PFSK-1 (cell line): Measurements from ENCODE around the gene PPFIBP2.

Source experiments
- FOXP2 ChIP-seq: optimal IDR thresholded peaks from 2 replicates; pipeline ENCODE3; 2011; ENCODE audit warnings: borderline replicate concordance, control low read depth, inconsistent platforms; ENCODE audit not compliant: insufficient read depth; ENCODE audit errors: extremely low read length, extremely low read depth
- POLR2AphosphoS5 ChIP-seq: IDR thresholded peaks from 2 replicates; pipeline ENCODE4 v1.6.1; 2012; ENCODE audit warnings: low read depth, mild to moderate bottlenecking, control low read depth, low read length, moderate library complexity
- SIN3A ChIP-seq: IDR thresholded peaks from 2 replicates; pipeline ENCODE4 v1.6.1; 2012; ENCODE audit warnings: mild to moderate bottlenecking, low read length, moderate library complexity, borderline replicate concordance; ENCODE audit not compliant: insufficient read depth
- TAF1 ChIP-seq: IDR thresholded peaks from 2 replicates; pipeline ENCODE4 v1.6.1; 2012; ENCODE audit warnings: low read length, control low read depth, borderline replicate concordance; ENCODE audit not compliant: insufficient read depth
- TF ChIP-seq, protein P1 (sequence below), 2 experiments: IDR thresholded peaks; 2 replicates each; pipeline versions ENCODE4 v1.6.1 to v1.8.0; 2011 to 2012; ENCODE audit warnings: low read depth in 2 of 2, low read length in 2 of 2, control low read depth in 1 of 2, inconsistent platforms in 1 of 2, mild to moderate bottlenecking in 1 of 2, moderate library complexity in 1 of 2; ENCODE audit not compliant: insufficient read depth in 1 of 2

PPFIBP2 gene

DNA sequence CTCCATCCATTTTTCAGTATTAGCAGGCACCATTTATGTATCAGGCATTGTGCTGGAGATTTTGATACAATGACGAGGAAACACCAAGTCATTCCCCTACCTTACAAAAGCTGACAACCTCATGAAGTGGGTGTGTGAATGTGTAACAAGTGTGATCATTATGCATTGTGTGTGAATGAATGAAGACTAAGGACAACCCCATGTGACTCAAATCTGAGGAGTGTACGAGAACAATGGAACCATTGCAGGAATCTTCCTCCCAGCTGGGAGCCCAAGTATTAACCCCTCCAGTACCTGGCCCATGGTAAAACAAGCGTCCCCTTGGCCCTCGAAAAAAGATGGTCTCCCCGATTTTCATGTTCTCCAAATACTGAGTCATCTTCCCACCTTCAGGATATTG is 155.1 kb downstream of the PPFIBP2 start:
- TF ChIP-seq POLR2AphosphoS5, result no peak
- no peak for TF ChIP-seq TAF1
- TF ChIP-seq, protein P1, sequence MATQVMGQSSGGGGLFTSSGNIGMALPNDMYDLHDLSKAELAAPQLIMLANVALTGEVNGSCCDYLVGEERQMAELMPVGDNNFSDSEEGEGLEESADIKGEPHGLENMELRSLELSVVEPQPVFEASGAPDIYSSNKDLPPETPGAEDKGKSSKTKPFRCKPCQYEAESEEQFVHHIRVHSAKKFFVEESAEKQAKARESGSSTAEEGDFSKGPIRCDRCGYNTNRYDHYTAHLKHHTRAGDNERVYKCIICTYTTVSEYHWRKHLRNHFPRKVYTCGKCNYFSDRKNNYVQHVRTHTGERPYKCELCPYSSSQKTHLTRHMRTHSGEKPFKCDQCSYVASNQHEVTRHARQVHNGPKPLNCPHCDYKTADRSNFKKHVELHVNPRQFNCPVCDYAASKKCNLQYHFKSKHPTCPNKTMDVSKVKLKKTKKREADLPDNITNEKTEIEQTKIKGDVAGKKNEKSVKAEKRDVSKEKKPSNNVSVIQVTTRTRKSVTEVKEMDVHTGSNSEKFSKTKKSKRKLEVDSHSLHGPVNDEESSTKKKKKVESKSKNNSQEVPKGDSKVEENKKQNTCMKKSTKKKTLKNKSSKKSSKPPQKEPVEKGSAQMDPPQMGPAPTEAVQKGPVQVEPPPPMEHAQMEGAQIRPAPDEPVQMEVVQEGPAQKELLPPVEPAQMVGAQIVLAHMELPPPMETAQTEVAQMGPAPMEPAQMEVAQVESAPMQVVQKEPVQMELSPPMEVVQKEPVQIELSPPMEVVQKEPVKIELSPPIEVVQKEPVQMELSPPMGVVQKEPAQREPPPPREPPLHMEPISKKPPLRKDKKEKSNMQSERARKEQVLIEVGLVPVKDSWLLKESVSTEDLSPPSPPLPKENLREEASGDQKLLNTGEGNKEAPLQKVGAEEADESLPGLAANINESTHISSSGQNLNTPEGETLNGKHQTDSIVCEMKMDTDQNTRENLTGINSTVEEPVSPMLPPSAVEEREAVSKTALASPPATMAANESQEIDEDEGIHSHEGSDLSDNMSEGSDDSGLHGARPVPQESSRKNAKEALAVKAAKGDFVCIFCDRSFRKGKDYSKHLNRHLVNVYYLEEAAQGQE (IDR thresholded peaks at IDR 0.05; ENCODE audit: insufficient read depth in 1 of 2, low read depth in 2 of 2, low read length in 2 of 2), result no peak
- no peak for TF ChIP-seq FOXP2

DNA sequence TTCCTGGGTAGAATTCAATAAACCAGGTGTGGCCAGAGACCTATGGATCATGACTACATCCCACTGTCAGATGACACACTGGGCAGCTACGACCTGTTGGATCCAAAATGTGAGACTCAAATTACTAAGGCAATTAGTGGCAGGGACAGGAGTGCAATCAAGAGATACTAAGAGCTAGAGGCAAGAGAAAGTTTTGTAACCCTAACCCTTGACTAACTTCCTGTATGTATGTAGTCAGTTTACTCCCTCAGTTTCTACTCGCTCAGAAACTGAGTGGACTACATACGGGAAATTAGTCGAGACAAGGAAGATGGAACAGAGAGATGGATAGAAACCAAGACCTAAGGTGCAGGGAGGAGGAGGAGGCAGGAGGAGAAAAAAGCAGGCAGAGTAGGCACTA is 156.8 kb downstream of the PPFIBP2 start:
- TF ChIP-seq POLR2AphosphoS5 (no peak), FOXP2 (no peak), SIN3A (no peak), TAF1 (no peak)
- TF ChIP-seq, protein P1 (IDR thresholded peaks at IDR 0.05; ENCODE audit: insufficient read depth in 1 of 2, low read depth in 2 of 2, low read length in 2 of 2), result no peak

DNA sequence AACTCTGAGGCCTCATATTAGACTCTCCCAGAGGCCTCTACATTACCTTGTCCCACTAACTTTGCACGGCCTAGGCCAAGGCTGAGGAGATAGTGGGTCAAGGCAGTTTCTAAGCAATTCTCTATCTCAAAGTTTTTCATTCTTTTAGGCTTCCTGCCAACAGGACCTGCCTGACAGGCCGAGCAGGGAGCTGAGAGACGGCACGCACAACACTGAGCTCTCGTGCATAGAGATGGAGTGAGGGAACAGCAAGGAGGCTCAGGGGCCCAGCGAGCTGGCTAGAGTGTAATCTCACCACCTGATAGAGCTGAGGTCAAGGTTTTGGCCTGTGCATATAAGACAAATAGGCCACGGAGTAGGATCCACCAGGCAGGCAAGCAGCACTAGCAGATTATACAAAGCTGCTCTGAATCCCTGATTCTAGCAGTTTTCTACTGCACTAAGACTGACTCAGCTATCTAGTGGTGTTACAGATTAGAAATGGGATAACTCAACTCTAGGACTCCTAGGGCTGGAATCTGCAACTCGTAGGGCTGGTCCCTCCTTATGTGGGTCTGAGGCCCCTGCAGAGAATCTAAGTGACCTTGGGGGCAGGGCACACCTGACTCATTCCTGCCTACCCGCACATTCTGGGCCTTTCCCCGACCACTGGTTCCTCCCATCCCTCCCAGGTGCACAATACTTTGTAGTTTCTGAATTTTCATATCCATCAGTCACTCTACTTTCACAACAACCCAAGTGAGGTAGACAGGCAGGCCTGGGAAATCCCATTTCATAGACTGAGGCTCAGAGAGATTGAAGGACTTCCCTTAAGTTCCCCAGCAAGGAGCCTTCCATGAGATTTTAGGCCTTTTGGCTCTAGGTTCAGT is 157.8 kb downstream of the PPFIBP2 start:
- TF ChIP-seq, protein P1 (IDR thresholded peaks at IDR 0.05; ENCODE audit: insufficient read depth in 1 of 2, low read depth in 2 of 2, low read length in 2 of 2), result no peak
- TF ChIP-seq SIN3A, result no peak
- TF ChIP-seq TAF1, result no peak
- TF ChIP-seq POLR2AphosphoS5, result no peak
- no peak for TF ChIP-seq FOXP2

DNA sequence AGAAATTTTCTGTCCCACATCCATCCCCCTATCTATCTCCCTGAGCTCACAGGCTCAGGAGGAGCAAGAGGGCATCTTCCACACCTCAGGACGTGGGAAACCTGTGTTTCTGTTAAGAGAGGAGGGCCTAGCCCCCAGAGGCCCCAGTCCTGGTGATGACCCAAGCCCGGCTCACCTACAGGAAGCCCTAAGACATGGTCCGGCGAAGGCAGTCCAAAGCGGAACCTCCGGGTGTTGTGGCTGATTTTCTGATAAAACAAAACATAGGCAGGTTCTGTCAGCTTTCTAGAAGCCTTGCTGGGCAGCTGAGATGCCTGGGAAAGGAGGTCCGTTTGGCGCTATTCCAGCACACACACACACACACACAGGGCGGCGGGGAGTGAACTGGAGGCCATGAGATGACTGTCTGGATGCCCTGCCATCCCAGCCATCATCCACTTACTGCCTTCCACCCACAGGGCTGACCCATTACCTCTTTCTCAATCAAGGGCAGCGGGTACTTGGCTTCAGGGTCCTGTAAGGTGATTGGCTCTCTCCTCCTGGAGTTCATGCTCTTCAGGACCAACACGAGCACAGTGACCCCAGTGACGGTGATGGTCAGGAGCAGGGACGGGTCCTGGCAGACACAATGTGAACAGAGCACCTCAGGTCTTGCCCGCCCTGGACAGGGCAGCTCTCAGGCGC is 158.6 kb downstream of the PPFIBP2 start:
- TF ChIP-seq, protein P1 (IDR thresholded peaks at IDR 0.05; ENCODE audit: insufficient read depth in 1 of 2, low read depth in 2 of 2, low read length in 2 of 2), result no peak
- TF ChIP-seq TAF1 (no peak), SIN3A (no peak), POLR2AphosphoS5 (no peak), FOXP2 (no peak)
